ENCODE measurements around the gene EDDM13. TPM values are rescaled to one million over a fixed set of nuclear protein-coding genes. Genes with fewer than 3 reads are reported as not detected.
"Not testable (repeated sequence)": the region's sequence is repeated elsewhere in the genome, so short reads cannot be mapped to it uniquely, and the experiment has no call there.

The EDDM13 gene
- total RNA-seq, 1 experiment from 2014 or later = not detected

DNA sequence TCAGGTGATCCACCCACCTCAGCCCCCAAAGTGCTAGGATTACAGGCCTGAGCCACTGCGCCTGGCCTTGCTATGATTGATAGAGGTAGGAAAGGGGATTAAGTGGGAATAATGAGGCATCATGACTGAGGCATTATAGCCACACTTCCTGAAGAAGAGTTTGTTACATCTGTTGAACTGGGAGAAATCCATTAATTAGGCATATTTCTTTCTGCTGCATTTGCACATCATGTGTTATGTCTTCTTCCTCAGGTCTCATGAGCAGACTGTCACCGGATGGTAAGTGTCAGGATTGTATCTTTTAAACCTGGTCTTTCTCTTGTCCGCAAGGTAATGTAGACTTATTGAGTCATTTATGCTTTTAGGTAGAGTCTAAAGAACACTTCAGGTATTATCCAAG lies 12.2 kb downstream of the EDDM13 start:
- in situ Hi-C loops (cut with HindIII; ENCODE audit: low pct_unique_long_range_greater_than_20kb, low sequenced_read_pairs) = no loop called here

DNA sequence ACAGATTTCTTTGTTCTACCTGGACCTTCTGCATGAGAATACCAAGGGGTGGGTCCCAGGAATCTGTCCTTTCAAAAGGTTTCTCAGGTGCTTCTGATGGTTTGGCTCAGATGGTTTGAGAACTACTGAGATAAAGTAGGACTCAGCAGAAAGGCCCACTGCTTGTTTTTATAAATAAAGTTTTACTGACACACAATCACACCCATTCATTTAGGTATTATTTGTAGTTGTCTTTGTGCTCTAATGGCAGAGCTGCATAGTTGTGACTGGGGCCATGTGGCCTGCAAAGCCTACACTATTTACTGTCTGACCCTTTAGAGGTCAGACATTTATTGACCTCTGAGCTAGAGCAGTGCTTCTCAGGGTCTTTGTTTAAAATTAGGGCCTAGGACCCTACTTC lies 17.6 kb downstream of the EDDM13 start:
- in situ Hi-C loops (cut with HindIII; ENCODE audit: low pct_unique_long_range_greater_than_20kb, low sequenced_read_pairs) = no loop called here
- DNase-seq (ENCODE audit: low read depth, low spot score) = no peak

More for the DNA sequence above, 12.2 kb downstream of the EDDM13 start:
- DNase-seq (ENCODE audit: low read depth, low spot score) = no peak

DNA sequence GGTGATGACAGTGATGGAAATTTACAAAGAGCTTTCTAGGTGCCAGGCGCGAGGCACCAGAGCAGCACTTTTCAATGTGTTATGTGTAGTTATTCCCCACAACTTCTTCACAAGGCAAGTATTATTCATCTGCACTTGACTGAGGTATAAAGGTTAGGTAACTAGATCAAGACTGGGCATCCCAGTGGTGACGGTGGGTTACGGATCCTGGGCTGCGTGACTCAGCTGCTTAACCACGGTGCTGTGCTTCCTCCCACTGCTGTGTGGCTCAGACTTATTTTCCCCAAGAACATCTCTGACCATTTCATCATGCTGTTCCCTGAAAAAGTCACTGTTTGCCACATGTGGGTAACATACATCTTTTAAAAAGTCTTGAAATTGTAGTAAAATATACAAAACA lies 19.3 kb downstream of the EDDM13 start:
- in situ Hi-C loops (cut with HindIII; ENCODE audit: low pct_unique_long_range_greater_than_20kb, low sequenced_read_pairs) = no loop called here
- no peak for DNase-seq (ENCODE audit: low read depth, low spot score)

DNA sequence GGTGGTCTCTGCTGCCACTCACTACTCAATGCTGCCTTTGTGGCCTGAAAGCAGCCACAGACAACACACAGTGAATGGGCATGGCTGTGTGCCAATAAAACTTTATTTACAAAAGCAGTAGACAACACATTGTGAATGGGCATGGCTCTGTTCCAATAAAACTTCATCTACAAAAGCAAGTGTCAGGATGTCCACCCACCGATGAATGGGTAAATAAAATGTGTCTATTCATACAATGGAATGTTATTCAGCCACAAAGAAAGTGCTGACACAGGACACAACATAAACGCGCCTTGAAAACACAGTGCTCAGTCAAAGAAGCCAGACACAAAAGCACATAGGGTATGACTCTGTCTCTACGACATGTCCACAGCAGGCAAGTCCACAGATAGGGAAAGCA lies 22.0 kb downstream of the EDDM13 start:
- peak; percentile 69 for DNase-seq (ENCODE audit: low read depth, low spot score)
- in situ Hi-C loops (cut with HindIII; ENCODE audit: low pct_unique_long_range_greater_than_20kb, low sequenced_read_pairs) = no loop called here

DNA sequence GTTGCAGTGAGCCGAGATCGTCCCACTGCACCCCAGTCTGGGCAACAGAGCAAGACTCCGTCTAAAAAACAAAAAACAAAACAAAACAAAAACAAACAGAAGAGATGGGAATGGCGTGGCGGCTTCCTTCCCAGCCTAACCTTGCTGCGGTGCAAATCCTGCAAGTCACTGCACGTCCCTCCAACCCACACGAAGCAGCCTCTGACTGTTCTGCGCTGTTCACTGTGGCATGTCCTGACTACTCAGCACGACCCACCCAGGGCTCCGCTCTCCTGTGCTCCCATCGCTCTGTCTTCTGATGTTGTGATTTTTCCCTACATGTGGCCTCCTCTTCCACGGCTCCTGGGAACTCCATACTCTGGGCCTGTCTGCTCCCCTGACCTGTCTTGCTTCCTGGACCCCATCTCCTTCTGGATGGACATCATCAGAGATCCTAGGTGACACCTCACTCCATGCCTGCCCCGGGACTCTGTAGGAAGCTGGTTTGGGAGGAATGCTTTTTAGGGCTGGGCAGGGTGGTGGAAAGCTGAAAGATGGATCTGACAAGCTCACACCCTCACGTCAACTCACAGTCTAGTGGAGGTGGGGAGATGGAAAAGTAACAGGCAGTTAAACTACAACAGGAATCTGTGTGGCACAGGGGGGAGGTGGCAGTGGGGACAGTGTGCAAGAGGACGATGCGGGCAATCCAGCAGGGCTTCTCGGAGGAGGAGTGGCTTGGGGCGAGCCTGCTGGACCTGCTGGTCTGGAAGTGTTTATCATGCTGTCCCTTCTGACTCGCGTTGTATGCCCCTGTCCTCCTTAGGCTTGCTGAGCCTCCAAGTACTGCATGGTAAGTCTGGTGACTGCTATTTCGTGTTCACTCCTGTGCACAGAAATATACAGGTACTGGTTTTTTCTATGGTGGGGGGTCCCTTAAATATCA lies 23.2 kb downstream of the EDDM13 start:
- in situ Hi-C loops (cut with HindIII; ENCODE audit: low pct_unique_long_range_greater_than_20kb, low sequenced_read_pairs) = no loop called here

DNA sequence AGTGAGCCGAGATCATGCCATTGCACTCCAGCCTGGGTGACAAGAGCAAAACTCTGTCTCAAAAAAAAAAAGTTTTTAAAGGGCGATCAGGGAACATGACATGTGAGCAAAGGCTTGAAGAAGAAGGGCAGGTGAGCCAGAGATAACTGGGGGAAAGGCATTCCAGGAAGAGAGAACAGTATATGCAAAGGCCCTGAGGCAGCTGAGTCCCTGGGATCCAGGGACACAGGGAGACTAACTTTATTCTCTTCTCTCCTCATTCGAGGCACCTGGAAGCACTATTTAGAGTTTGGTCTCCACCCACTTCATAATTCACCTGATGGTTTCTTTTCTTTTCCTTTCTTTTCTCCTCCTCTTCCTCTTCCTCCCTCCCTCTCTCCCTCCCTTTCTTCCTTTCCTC lies 24.5 kb downstream of the EDDM13 start:
- no peak for DNase-seq (ENCODE audit: low read depth, low spot score)
- in situ Hi-C loops (cut with HindIII; ENCODE audit: low pct_unique_long_range_greater_than_20kb, low sequenced_read_pairs) = no loop called here

More for the DNA sequence above, 23.2 kb downstream of the EDDM13 start:
- no peak for DNase-seq (ENCODE audit: low read depth, low spot score)

DNA sequence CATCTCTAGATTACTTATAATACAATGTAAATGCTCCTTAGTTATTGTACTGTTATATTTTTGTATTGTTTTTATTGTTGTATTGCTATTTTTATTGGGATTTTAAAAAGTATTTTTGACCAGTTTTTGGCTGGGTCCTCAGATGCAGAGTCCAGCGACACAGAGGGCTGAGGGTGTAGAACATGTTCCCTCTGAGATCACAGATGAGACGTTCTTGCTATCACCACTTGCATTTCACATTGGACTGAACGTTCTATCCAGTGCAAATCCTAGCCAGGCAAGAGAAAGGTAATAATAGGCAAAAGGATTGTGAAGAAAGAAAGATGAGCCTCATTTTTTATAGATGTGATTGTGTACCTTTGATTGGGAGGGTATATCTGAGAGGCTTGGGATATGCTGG lies 27.1 kb downstream of the EDDM13 start:
- in situ Hi-C loops (cut with HindIII; ENCODE audit: low pct_unique_long_range_greater_than_20kb, low sequenced_read_pairs) = no loop called here
- no peak for DNase-seq (ENCODE audit: low read depth, low spot score)

DNA sequence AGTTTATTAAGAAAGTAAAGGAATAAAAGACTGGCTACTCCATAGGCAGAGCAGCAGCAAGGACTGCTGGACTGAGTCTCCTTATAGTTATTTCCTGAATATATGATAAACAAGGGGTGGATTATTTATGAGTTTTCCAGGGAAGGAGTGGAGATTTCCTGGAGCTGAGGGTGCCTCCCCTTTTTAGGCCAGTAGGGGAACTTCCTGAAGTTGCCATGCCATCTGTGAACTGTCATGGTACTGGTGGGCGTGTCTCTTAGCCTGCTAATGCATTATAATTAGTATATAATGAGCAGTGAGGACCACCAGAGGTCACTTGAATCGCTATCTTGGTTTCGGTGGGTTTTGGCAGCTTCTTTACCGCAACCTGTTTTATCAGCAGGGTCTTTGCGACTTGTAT lies 28.6 kb downstream of the EDDM13 start:
- in situ Hi-C loops (cut with HindIII; ENCODE audit: low pct_unique_long_range_greater_than_20kb, low sequenced_read_pairs) = no loop called here
- peak; percentile 2 for DNase-seq (ENCODE audit: low read depth, low spot score)

DNA sequence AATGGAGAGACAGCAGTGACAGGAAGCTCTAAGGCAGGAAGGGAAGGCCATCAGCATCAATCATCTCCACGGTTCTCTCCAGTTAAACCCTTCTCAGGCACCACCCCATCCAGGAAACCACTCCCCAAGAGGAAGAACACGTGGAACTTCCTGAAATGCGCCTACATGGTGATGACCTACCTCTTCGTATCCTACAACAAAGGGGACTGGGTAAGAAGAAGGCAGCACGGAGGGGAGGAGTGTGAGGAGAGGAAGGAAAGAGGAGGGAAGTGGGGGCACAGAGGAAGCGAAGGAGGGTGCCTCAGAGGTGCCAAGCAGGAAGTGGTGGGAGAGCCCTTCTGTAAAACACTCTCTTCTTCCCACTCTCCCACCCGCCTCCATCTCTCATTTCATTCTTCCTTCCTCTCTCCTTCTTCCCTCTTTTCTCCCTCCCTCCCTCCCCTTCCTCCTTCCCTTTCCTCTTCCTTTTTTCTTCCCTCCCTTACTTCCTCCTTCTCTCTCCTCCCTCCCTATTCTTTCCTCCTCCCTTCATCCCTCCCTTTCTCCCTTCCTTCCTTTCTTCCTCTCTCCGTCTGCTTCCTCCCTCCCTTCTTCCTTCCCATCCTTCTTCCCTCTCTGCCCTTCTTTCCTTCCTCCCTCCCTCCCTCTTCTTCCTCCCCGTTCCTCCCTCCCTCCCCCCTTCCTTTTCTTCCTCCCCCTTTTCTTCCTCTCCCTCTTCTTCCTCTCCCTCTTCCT lies 29.5 kb downstream of the EDDM13 start:
- no peak for DNase-seq (ENCODE audit: low read depth, low spot score)
- in situ Hi-C loops (cut with HindIII; ENCODE audit: low pct_unique_long_range_greater_than_20kb, low sequenced_read_pairs) = no loop called here

DNA sequence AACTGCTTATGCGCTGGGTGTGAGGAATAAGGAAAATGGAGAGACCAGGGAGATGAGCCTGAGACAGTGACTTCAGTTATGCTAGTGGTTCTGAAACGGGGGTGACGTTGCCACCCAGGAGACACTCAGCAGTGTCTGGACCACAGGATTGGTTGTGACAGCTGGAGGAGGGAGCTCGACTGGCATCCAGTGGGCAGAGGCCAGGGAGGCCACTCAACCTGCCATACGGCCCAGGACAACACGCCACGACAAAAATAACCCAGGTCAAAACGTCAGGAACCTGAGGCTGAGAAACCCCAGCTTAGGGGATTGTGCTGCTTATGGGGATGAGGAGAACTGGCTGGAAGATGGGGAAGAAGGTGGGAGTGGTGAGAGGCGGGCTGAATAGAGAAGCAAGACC lies 31.7 kb downstream of the EDDM13 start:
- DNase-seq (ENCODE audit: low read depth, low spot score) = no peak
- in situ Hi-C loops (cut with HindIII; ENCODE audit: low pct_unique_long_range_greater_than_20kb, low sequenced_read_pairs) = no loop called here

DNA sequence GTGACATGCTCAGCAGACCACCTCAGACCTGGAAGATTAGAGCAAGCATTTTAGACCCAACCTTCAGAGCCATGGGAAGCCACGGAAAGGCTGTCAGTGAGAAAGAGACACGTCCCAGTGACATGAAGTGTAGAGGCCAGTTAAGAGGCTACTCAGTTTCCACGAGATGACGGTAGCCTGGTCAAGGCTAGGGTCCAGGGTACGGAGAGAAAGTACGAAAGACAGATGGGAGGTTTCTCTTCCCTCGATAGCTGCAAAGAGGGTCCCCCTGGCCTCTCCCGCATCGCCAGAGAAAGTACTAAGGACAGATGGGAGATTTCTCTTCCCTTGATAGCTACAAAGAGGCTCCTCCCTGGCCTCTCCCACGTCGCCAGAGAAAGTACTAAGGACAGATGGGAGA lies 33.5 kb downstream of the EDDM13 start:
- in situ Hi-C loops (cut with HindIII; ENCODE audit: low pct_unique_long_range_greater_than_20kb, low sequenced_read_pairs) = no loop called here
- no peak for DNase-seq (ENCODE audit: low read depth, low spot score)

DNA sequence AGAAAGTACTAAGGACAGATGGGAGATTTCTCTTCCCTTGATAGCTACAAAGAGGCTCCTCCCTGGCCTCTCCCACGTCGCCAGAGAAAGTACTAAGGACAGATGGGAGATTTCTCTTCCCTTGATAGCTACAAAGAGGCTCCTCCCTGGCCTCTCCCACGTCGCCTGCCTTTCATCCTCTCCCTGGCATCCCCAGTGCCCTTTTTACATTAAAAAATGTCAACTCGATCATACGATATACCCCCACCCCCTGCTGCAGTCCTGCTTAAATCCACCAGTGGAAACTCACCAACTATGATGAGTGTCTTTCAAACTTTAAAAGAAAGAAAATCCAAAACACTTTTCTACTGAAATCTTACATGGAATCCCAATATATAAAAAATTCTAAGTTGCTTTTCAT lies 34.5 kb downstream of the EDDM13 start:
- in situ Hi-C loops (cut with HindIII; ENCODE audit: low pct_unique_long_range_greater_than_20kb, low sequenced_read_pairs); DNase-seq (ENCODE audit: low read depth, low spot score): not testable (repeated sequence)

DNA sequence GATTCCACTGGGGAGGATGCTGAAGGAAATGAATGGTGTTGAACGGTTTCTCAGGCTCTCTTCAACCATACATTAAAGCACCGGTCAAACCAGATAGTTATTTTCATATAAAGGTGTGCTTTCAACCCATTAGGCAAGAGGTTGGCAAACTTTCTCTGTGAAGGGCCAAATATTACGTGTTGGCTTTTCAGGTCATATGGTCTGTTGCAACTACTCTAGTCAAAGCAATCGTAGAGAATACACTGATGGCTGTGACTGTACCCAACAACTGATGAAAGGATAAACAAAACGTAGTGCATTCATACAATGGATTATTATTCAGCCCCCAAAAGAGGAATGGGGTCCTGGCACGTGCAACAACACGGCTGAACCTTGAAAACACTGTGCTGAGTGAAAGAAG lies 36.2 kb downstream of the EDDM13 start:
- DNase-seq (ENCODE audit: low read depth, low spot score) = no peak
- in situ Hi-C loops (cut with HindIII; ENCODE audit: low pct_unique_long_range_greater_than_20kb, low sequenced_read_pairs) = no loop called here

DNA sequence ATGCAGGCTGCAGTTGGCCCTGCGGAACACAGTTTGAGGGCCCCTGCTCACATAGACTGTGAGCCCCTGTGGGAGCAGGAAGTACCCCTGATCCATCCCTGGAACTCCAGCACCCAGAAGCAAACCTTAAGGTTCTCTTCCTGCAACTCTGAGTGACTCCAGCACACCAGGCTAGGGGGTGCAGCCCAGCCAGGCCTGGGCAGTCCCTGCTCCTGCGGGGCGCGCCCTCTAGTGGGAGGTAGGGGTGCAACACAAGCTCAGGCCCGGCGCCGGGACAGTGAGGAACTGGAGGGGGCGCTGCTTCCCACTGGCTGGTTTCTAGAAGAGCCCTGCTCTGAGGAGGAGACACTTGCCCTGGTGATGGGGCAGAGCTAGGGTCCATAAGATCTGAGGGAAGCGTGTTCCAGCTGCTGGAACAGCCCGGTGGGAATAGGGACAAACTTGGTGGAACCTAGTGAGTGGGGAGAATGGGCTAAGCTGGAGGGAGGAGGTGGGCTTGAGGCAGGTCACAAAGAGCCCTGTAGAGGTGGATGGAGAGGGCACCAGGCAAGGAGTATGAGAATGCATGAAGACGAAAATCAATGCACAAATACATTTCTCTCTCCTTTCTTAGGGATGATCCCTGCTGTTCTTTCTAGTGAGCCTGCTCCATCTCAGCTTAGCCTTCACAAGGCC lies 37.1 kb downstream of the EDDM13 start:
- in situ Hi-C loops (cut with HindIII; ENCODE audit: low pct_unique_long_range_greater_than_20kb, low sequenced_read_pairs) = no loop called here
- DNase-seq (ENCODE audit: low read depth, low spot score) = peak; percentile 60

DNA sequence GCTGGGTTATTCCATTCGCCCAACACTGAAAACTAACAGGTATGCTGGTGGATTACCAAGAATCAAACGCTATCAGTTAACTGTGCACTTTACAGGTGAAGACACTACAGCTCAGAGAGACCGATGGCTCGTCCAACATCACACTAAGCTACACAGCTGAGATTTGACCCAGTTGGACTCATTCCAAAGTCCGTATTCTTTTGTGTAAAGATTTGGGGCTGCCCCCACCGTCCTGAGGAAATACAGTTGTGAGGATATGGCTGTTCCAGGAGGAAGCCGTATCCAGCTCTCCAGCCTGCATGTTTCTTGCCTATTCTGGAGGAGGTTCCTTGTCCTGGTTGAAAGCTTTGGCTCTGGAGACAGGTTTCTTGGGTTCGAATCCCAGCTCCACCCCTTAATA lies 37.9 kb downstream of the EDDM13 start:
- in situ Hi-C loops (cut with HindIII; ENCODE audit: low pct_unique_long_range_greater_than_20kb, low sequenced_read_pairs) = no loop called here
- no peak for DNase-seq (ENCODE audit: low read depth, low spot score)

DNA sequence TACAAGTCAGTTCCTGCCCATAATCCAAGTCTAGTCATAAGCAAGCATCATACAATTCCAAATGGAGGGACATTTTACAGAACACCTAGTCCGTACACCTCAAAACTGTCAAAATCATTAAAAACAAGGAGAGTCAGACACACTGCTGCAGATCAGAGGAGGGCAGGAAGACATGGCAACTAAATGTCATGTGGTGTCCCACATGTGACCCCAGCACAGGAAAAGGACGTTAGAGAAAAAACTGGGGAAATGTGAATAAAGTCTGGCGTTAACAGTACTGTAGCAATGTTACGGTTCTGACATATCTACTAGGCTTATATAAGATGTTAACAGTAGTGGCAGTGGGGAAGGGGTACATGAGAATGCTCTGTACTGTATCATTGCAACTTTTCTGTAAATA lies 39.8 kb downstream of the EDDM13 start:
- in situ Hi-C loops (cut with HindIII; ENCODE audit: low pct_unique_long_range_greater_than_20kb, low sequenced_read_pairs) = no loop called here
- no peak for DNase-seq (ENCODE audit: low read depth, low spot score)

DNA sequence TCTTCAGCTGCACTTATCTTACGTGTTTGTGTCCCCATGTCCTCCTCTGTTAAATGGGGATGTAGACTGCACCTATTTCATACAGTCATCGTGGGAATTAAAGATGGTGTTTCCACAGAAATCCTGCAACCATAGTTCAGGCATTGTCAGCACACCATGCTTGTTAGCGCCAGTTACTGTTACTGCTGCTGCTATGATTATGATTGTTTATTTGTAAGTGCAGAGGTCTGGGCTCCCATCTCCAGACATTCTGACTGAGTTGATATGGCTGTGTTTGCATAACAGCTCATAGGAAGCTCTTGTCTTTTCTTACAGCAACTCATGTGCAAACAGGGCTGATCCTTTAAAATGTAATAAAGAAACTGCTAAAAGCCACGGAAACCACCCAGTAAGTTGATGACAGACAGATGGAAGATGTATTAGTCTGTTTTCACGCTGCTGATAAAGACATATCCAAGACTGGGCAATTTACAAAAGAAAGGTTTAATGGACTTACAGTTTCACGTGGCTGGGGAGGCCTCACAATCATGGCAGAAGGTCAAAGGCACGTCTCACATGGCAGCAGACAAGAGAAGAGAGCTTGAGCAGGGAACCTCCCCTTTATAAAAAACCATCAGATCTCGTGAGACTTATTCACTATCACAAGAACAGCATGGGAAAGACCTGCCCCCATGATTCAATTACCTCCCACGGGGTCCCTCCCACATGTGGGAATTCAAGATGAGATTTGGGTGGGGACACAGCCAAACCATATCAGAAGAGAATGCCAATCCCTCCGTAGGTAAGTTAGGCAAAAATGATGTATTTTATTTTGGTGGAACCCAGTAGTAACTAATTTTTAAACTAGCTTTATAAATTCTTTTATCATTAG lies 40.5 kb downstream of the EDDM13 start:
- in situ Hi-C loops (cut with HindIII; ENCODE audit: low pct_unique_long_range_greater_than_20kb, low sequenced_read_pairs) = no loop called here
- DNase-seq (ENCODE audit: low read depth, low spot score) = peak; percentile 17

DNA sequence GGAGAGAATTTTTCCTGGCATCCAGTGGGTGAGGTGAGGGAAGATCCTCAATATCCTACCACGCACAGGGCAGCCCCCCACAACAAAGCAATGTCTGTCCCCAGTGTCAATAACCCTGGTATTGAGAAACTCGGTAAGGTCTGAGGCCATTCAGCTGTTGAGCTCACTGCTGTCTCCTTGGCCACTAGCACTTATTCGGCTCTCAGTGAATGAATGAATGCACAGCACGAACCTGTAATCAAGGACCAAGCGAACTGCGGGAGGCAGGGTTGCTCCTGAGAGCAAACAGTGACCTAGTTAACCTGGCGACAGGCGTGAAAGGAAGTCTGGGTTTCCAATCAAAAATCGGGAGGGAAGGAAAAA lies 41.5 kb downstream of the EDDM13 start:
- in situ Hi-C loops (cut with HindIII; ENCODE audit: low pct_unique_long_range_greater_than_20kb, low sequenced_read_pairs) = no loop called here
- DNase-seq (ENCODE audit: low read depth, low spot score) = no peak
